H9 (cell line): ENCODE measurements around the gene RGN. TPM values are rescaled to one million over a fixed set of nuclear protein-coding genes. Genes with fewer than 3 reads are reported as not detected.

ENCODE experiments used
- DNase-seq: peaks from one replicate; pipeline ENCODE4 v3.0.0-alpha.2; 2017
- H2AFZ ChIP-seq: one replicate; pipeline ENCODE4 v1.6.1; 2013; ENCODE audit warnings: mild to moderate bottlenecking, low read length, control low read depth, moderate library complexity
- H2AK5ac ChIP-seq: 2 replicates; pipeline ENCODE4 v1.6.1; 2013; ENCODE audit warnings: low read length, control low read depth, mixed read lengths; ENCODE audit not compliant: insufficient read length
- H2BK120ac ChIP-seq: one replicate; pipeline ENCODE4 v1.6.1; 2013; ENCODE audit warnings: low read depth, mild to moderate bottlenecking, low read length, control low read depth, inconsistent platforms; ENCODE audit not compliant: poor library complexity, severe bottlenecking
- H2BK12ac ChIP-seq: 2 replicates; pipeline ENCODE4 v1.6.1; 2013; ENCODE audit warnings: low read length, control low read depth, mixed read lengths, low read depth; ENCODE audit not compliant: insufficient read length
- H2BK15ac ChIP-seq: 2 replicates; pipeline ENCODE4 v1.6.1; 2013; ENCODE audit warnings: low read depth, low read length, control low read depth
- H2BK20ac ChIP-seq: one replicate; pipeline ENCODE4 v1.6.1; 2013; ENCODE audit warnings: low read depth, mild to moderate bottlenecking, low read length, control low read depth, inconsistent platforms; ENCODE audit not compliant: poor library complexity, severe bottlenecking
- H2BK5ac ChIP-seq: 2 replicates; pipeline ENCODE4 v1.6.1; 2013; ENCODE audit warnings: low read length, control low read depth, mixed read lengths; ENCODE audit not compliant: insufficient read length
- H3K14ac ChIP-seq: 2 replicates; pipeline ENCODE4 v1.6.1; 2013; ENCODE audit warnings: low read length, control low read depth; ENCODE audit not compliant: insufficient read depth
- H3K18ac ChIP-seq: 2 replicates; pipeline ENCODE4 v1.6.1; 2013; ENCODE audit warnings: low read depth, mild to moderate bottlenecking, mixed read lengths, low read length, control low read depth; ENCODE audit not compliant: insufficient read length
- H3K23ac ChIP-seq: 2 replicates; pipeline ENCODE4 v1.6.1; 2013; ENCODE audit warnings: low read length, control low read depth, mixed read lengths, low read depth; ENCODE audit not compliant: insufficient read length
- H3K23me2 ChIP-seq: 2 replicates; pipeline ENCODE4 v1.6.1; 2013; ENCODE audit warnings: low read depth, mild to moderate bottlenecking, mixed read lengths, low read length, control low read depth; ENCODE audit not compliant: insufficient read length, poor library complexity, severe bottlenecking
- H3K27ac ChIP-seq: 2 replicates; pipeline ENCODE4 v1.5.1; 2013; ENCODE audit warnings: low read length, control low read depth, mixed read lengths, low read depth; ENCODE audit not compliant: insufficient read length
- H3K27me3 ChIP-seq: 2 replicates; pipeline ENCODE4 v1.6.1; 2013; ENCODE audit warnings: low read length, control low read depth, inconsistent platforms; ENCODE audit not compliant: insufficient read depth
- H3K4ac ChIP-seq: 2 replicates; pipeline ENCODE4 v1.6.1; 2013; ENCODE audit warnings: low read depth, mild to moderate bottlenecking, control low read depth, inconsistent platforms, low read length, moderate library complexity
- H3K4me1 ChIP-seq: 2 replicates; pipeline ENCODE4 v1.6.1; 2013; ENCODE audit warnings: low read length, control low read depth, inconsistent platforms; ENCODE audit not compliant: insufficient read depth
- H3K4me2 ChIP-seq: 2 replicates; pipeline ENCODE4 v1.6.1; 2013; ENCODE audit warnings: low read length, control low read depth, mixed read lengths; ENCODE audit not compliant: insufficient read length, insufficient read depth
- H3K56ac ChIP-seq: 2 replicates; pipeline ENCODE4 v1.6.1; 2013; ENCODE audit warnings: low read depth, mild to moderate bottlenecking, mixed read lengths, low read length, control low read depth; ENCODE audit not compliant: insufficient read length
- H3K79me1 ChIP-seq: 2 replicates; pipeline ENCODE4 v1.6.1; 2013; ENCODE audit warnings: low read depth, mild to moderate bottlenecking, moderate library complexity, low read length, control low read depth, inconsistent platforms; ENCODE audit not compliant: insufficient read depth, poor library complexity, severe bottlenecking
- H3K79me2 ChIP-seq: 2 replicates; pipeline ENCODE4 v1.6.1; 2013; ENCODE audit warnings: low read length, control low read depth, inconsistent platforms; ENCODE audit not compliant: insufficient read depth
- H3K9ac ChIP-seq: 2 replicates; pipeline ENCODE4 v1.6.1; 2013; ENCODE audit warnings: low read length, control low read depth, mixed read lengths; ENCODE audit not compliant: insufficient read length; ENCODE audit errors: extremely low read depth
- H3K9me3 ChIP-seq: one replicate; pipeline ENCODE4 v1.6.1; 2013; ENCODE audit warnings: low read depth, low read length, inconsistent platforms; ENCODE audit not compliant: control insufficient read depth
- H3T11ph ChIP-seq: one replicate; pipeline ENCODE4 v1.6.1; 2013; ENCODE audit warnings: mild to moderate bottlenecking, low read length, control low read depth, inconsistent platforms
- H4K20me1 ChIP-seq: one replicate; pipeline ENCODE4 v1.6.1; 2013; ENCODE audit not compliant: control insufficient read depth, insufficient read length, insufficient read depth
- H4K5ac ChIP-seq: 2 replicates; pipeline ENCODE4 v1.6.1; 2013; ENCODE audit warnings: low read depth, mild to moderate bottlenecking, mixed read lengths, low read length, control low read depth; ENCODE audit not compliant: insufficient read length
- H4K8ac ChIP-seq: replicated peaks from 2 replicates; pipeline ENCODE4 v1.6.1; 2013; ENCODE audit warnings: low read length, control low read depth, mixed read lengths, low read depth; ENCODE audit not compliant: insufficient read length
- H4K91ac ChIP-seq: 2 replicates; pipeline ENCODE4 v1.6.1; 2013; ENCODE audit warnings: low read depth, mild to moderate bottlenecking, moderate library complexity, mixed read lengths, low read length, control low read depth; ENCODE audit not compliant: insufficient read length
- H3K27ac Mint-ChIP-seq, 3 experiments: 2 replicates in 2 of 3; 3 replicates in 1 of 3; pipeline ENCODE4 v1.8.0; 2020 to 2021; ENCODE audit warnings: mixed read lengths in 3 of 3, mild to moderate bottlenecking in 1 of 3, moderate library complexity in 1 of 3
- H3K27me3 Mint-ChIP-seq: 2 replicates; pipeline ENCODE4 v1.8.0; 2021; ENCODE audit warnings: low read depth, mild to moderate bottlenecking, moderate library complexity, mixed read lengths
- H3K36me3 Mint-ChIP-seq, 3 experiments: 2 replicates in 2 of 3; 3 replicates in 1 of 3; pipeline ENCODE4 v1.8.0; 2020 to 2021; ENCODE audit warnings: low read depth in 3 of 3, mixed read lengths in 3 of 3; ENCODE audit not compliant: insufficient read depth in 1 of 3
- H3K4me1 Mint-ChIP-seq, 2 experiments: 2 replicates each; pipeline ENCODE4 v1.8.0; 2020; ENCODE audit warnings: mixed read lengths in 2 of 2
- H3K4me3 Mint-ChIP-seq, 2 experiments: 2 replicates in 1 of 2; 3 replicates in 1 of 2; pipeline ENCODE4 v1.8.0; 2020 to 2021; ENCODE audit warnings: mild to moderate bottlenecking in 2 of 2, mixed read lengths in 2 of 2, moderate library complexity in 1 of 2
- H3K9me3 Mint-ChIP-seq, 2 experiments: 2 replicates in 1 of 2; 3 replicates in 1 of 2; pipeline ENCODE4 v1.8.0; 2020; ENCODE audit warnings: mild to moderate bottlenecking in 2 of 2, mixed read lengths in 2 of 2, moderate library complexity in 1 of 2
- WGBS: extraction: QIAGEN DNeasy Blood & Tissue Kit; methylation state at CpG from one replicate; pipeline ENCODE4 v1.1.7; 2013; ENCODE audit warnings: missing lambda C conversion rate, low lambda C conversion rate, mixed read lengths; ENCODE audit not compliant: insufficient read length; ENCODE audit errors: extremely low coverage; 5-methylcytosine and 5-hydroxymethylcytosine counted together
- total RNA-seq: library from RNA; stranded (reverse); gene quantifications from 2 replicates; pipeline ENCODE4 v1.2.1, GENCODE V29; 2021
- TF ChIP-seq, protein P1 (sequence below): fragments of 200-600 bp; sonication (generic); conservative IDR thresholded peaks from 3 replicates; pipeline ENCODE4 v1.8.0; 2021; ENCODE audit warnings: antibody characterized with exemption, mild to moderate bottlenecking

Gene RGN
- total RNA-seq, 1 experiment from 2014 or later, result not detected

DNA sequence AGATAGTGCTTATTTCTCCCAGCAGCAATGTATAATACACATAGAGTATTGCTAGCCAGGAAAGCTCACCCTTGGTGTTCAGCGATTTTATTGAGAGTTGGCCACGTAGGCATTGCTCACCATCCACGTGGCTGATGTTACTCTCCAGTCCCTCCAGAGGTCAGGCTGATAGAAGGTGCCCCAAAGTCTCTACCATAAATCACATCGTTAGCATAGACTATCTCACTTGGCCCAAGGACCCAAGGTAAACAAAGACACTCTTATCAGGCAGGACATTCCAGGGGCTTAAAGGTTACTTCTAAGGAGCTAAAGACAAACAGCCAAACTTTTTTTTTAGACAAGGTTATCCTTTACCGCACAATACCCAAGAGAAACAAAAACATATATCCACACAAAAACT is 30.3 kb upstream of the RGN start:
- no peaks in the 10 kb centered on the region for H3K79me2 ChIP-seq
- no peaks in the 10 kb centered on the region for H3K23me2 ChIP-seq
- no peak overlapping the region for H3T11ph ChIP-seq
- H2BK12ac ChIP-seq, result no peak overlapping the region
- H2BK120ac ChIP-seq, result no peak overlapping the region
- H3K4ac ChIP-seq, result no peak overlapping the region
- H3K9me3 ChIP-seq, result no peaks in the 10 kb centered on the region
- Mint-ChIP-seq H3K9me3 (peaks cover 59 to 64% of the 10 kb centered on the region in 2 experiments), H3K36me3 (peaks cover 7 to 14% (median 8%) of the 10 kb centered on the region in 3 experiments), H3K4me1 (0 out of 4 replicates have a peak, but pooled peaks cover 0 to 3% of the 10 kb centered on the region in 2 experiments), H3K27me3 (no peaks in the 10 kb centered on the region), H3K27ac (no peak overlapping the region), H3K4me3 (no peak overlapping the region)
- no peak overlapping the region for H3K56ac ChIP-seq
- H2BK20ac ChIP-seq, result no peak overlapping the region
- H3K27ac ChIP-seq, result no peak overlapping the region
- no peaks in the 10 kb centered on the region for H3K27me3 ChIP-seq
- H3K23ac ChIP-seq, result no peak overlapping the region
- no peak for DNase-seq
- no peak overlapping the region for H3K9ac ChIP-seq
- TF ChIP-seq, protein P1, sequence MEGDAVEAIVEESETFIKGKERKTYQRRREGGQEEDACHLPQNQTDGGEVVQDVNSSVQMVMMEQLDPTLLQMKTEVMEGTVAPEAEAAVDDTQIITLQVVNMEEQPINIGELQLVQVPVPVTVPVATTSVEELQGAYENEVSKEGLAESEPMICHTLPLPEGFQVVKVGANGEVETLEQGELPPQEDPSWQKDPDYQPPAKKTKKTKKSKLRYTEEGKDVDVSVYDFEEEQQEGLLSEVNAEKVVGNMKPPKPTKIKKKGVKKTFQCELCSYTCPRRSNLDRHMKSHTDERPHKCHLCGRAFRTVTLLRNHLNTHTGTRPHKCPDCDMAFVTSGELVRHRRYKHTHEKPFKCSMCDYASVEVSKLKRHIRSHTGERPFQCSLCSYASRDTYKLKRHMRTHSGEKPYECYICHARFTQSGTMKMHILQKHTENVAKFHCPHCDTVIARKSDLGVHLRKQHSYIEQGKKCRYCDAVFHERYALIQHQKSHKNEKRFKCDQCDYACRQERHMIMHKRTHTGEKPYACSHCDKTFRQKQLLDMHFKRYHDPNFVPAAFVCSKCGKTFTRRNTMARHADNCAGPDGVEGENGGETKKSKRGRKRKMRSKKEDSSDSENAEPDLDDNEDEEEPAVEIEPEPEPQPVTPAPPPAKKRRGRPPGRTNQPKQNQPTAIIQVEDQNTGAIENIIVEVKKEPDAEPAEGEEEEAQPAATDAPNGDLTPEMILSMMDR, result no peak
- H2AK5ac ChIP-seq, result no peak overlapping the region
- no peak overlapping the region for H4K91ac ChIP-seq
- no peak overlapping the region for H3K14ac ChIP-seq
- no peak overlapping the region for H2BK5ac ChIP-seq
- no peaks in the 10 kb centered on the region for H3K4me1 ChIP-seq
- H2BK15ac ChIP-seq, result no peak overlapping the region
- no CpG with 5 or more reads among the region's 5 CpGs for WGBS
- H4K5ac ChIP-seq, result no peak overlapping the region
- H3K4me2 ChIP-seq, result no peak overlapping the region
- no peak overlapping the region for H2AFZ ChIP-seq
- H3K18ac ChIP-seq, result no peak overlapping the region
- no peaks in the 10 kb centered on the region for H3K79me1 ChIP-seq
- H4K20me1 ChIP-seq, result no peaks in the 10 kb centered on the region
- no peak overlapping the region for H4K8ac ChIP-seq
